ENCODE measurements around the gene SORCS1.

SORCS1 gene

GRCh38 chr10:106559442-106559841, 605.1 kb downstream of the SORCS1 start:
- in situ Hi-C loops (cut with MboI; ENCODE audit: low sequenced_read_pairs), result no loop called here

DNA sequence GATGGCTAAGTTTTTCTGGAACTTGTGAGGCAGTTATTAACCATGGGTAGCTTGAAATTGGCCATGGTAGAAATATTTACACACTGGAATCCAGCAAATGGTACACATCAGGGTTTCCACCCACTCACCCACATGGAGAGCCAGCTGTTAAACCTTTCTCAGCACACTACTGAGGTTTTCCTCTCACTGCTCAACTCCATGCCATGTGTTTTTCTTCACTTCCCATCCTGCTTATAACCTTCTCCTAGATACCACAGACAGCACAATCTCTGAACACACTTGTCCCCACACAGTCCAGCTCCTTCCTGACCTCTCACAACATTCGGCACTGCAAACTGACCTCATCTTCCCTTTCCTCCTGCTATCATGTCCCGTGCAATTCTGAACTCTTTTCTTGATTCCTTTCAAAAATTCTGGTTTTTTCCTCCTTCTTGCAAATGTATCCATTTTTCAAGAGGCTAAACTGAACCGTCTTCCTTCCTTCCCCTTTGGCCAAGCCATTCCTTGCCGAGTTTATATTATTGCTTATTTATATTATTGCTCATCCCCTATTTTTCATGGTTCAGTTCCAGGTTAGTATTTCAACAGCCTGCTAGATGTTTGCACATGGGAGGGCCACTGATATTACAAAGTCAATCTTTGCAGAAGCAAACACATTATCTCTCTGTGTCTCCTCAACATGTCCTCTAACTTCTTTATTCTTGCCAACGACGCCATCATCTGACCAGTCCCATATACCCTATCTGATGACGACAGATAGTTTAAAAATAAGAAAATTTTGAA, 606.4 kb downstream of the SORCS1 start:
- in situ Hi-C loops (cut with MboI; ENCODE audit: low sequenced_read_pairs), result no loop called here

DNA sequence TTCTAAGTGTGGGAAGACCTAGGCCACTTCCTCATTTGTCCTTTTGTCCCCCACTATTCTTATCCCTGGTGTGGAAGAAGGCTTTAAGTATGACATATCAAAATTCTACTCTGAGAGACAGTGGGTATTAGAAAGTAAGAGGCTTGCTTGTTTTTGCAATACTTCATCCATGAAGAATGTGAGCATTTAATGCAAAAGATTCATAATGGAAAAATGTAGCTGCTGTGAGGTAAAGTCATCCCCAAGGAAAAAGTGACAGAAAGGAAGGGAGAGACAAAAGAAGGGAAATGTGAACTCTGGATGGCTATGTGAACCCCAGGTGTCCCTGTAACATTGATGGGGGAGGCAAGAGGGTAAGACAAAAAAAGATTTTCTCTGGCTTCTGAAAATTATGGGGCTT, 607.5 kb downstream of the SORCS1 start:
- in situ Hi-C loops (cut with MboI; ENCODE audit: low sequenced_read_pairs), result no loop called here

DNA sequence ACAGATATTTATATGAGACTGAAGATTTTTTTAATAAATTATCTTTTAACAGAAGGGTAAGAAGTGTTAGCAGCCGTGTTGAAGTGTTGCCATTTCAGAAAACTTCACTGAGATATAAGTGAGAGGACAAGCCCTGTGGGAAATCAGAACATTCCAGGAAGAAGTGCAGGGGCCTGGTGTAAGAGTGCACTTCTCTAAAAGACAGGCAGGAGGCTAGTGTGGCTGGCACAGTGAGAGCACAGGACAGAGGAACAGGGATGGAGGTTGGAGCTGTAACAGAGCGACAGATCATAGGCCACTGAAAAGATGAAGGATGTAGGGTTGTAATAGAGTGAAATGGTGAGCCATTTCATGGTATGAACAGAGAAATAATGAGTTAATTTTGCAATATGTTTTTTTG, 608.9 kb downstream of the SORCS1 start:
- in situ Hi-C loops (cut with MboI; ENCODE audit: low sequenced_read_pairs), result no loop called here

- in situ Hi-C loops (cut with MboI; ENCODE audit: low sequenced_read_pairs), result no loop called here
Observed at GRCh38 chr10:106551501-106552062, 612.9 kb downstream of the SORCS1 start.

GRCh38 chr10:106548832-106549231, 615.7 kb downstream of the SORCS1 start:
- in situ Hi-C loops (cut with MboI; ENCODE audit: low sequenced_read_pairs), result no loop called here

GRCh38 chr10:106547047-106547635, 617.4 kb downstream of the SORCS1 start:
- in situ Hi-C loops (cut with MboI; ENCODE audit: low sequenced_read_pairs), result no loop called here

DNA sequence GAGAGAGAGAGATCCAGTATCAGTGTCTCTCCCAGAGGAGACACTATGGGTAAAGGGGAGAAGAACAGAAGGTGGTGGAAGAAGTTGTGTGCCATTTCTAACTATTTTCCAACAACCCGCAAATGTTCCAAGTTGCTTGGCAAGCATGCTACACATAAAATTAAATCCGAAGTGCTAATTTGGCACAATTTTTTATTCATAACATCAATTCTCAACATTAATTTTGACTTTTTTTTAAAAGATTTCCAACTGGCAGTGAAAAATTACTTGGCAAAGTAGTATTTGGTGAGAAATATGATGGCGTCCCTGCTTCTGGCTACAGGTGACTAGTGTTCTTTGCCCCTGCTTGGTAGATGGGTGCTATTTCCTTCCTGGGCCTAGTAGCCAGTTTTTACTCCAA, 622.0 kb downstream of the SORCS1 start:
- in situ Hi-C loops (cut with MboI; ENCODE audit: low sequenced_read_pairs), result no loop called here

- in situ Hi-C loops (cut with MboI; ENCODE audit: low sequenced_read_pairs), result no loop called here
Observed at GRCh38 chr10:106540645-106541044, 623.9 kb downstream of the SORCS1 start.

- in situ Hi-C loops (cut with MboI; ENCODE audit: low sequenced_read_pairs), result no loop called here
Observed at GRCh38 chr10:106537866-106538265, 626.6 kb downstream of the SORCS1 start.

GRCh38 chr10:106535304-106535953, 629.1 kb downstream of the SORCS1 start:
- in situ Hi-C loops (cut with MboI; ENCODE audit: low sequenced_read_pairs), result no loop called here

DNA sequence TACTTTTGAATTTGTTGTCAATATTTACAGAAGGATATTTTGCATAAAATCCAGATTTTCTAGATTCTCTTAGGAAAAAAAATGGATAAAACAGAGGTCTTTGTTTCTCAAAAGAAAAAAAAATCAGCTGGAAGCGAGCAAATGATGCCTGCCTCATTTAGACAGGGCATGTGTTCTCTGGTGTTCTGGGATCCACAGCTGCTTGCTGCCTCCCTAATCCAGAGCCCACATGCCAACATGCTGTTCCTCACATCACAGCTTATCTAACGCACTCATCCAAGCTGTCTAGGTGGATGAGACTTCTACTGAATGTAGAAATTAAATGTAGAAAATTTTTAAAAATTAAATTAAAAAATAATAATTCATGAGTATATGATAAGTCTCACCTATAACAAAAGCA, 630.1 kb downstream of the SORCS1 start:
- in situ Hi-C loops (cut with MboI; ENCODE audit: low sequenced_read_pairs), result no loop called here

- in situ Hi-C loops (cut with MboI; ENCODE audit: low sequenced_read_pairs), result no loop called here
Observed at GRCh38 chr10:106528702-106529101, 635.8 kb downstream of the SORCS1 start.

DNA sequence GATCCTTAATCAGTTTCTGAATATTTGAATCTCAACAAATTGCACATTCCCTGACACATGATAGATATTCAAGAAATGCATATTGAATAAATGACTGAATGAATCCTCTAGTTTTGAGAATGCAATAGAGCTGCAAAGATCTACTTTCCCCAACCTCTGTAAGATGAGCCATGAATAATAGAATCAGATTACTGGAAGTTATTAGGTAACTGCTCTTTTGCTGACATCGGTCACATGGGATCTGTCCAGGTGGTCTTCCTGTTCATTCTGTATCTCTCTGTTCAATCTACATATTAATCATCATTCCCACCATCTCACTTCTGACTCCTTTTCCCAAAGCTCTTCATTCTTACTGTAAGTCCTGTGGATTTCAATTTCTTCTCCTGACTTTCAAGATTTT, 638.7 kb downstream of the SORCS1 start:
- in situ Hi-C loops (cut with MboI; ENCODE audit: low sequenced_read_pairs), result no loop called here
